Measurements from ENCODE around the gene MYLK. TPM values are rescaled to one million over a fixed set of nuclear protein-coding genes. Genes with fewer than 3 reads are reported as not detected.

Gene MYLK
- total and polyA plus RNA-seq, 2 of the 4 experiments (the other 2 are of a cell fraction): 299 to 484 TPM

DNA sequence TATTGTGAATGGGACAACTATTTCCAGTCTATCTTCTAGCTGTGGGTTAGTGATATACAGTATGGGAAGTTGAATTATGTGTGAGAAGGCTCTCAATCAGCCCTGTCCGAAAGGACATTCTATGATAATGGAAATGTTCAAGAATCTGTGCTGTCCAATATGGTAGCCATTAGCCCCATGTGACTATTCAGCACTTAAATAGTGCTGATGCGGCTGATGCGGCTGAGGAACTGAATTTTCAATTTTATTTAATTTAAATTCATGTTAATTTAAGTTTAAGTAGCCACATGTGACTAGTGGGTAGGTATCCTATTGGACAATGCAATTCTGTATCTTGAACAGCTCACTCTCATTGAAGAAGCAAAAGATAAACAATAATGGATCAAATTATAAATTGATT, 98.5 kb downstream of the MYLK start:
- Histone ChIP-seq H3K9ac (ENCODE audit: low read depth, low read length) (no peak overlapping the region), H2AFZ (replicated peaks; ENCODE audit: low read length, poor library complexity) (no peak overlapping the region), H3K4me2 (ENCODE audit: low read depth, low read length) (no peak overlapping the region), H2BK15ac (ENCODE audit: low read depth, low read length) (no peak overlapping the region; the same call in 1 of the 3 replicates), H3K36me3 (ENCODE audit: control insufficient read depth, insufficient read depth, low read length) (peaks cover 32% of the 10 kb centered on the region), H2BK5ac (ENCODE audit: low read depth, low read length, poor library complexity, severe bottlenecking) (peak overlapping the region; percentile 90), H3K14ac (replicated peaks; ENCODE audit: low read depth, low read length) (no peak overlapping the region; the same call in 1 of the 2 replicates), H3K27ac (ENCODE audit: insufficient read depth, low read length) (no peak overlapping the region), H3K4ac (ENCODE audit: low read depth, low read length) (peak overlapping the region; percentile 88; the same call in 1 of the 2 replicates), H2BK20ac (ENCODE audit: low read depth, low read length) (peak overlapping the region; percentile 69; the same call in 1 of the 2 replicates), H2BK120ac (ENCODE audit: low read depth, low read length) (peak overlapping the region; percentile 77), H3K18ac (ENCODE audit: low read depth, low read length) (peak overlapping the region; percentile 95; the same call in 1 of the 2 replicates), H4K91ac (ENCODE audit: insufficient read depth, low read depth, low read length) (no peak overlapping the region), H3K27me3 (ENCODE audit: control insufficient read depth, insufficient read depth, low read length) (no peaks in the 10 kb centered on the region), H4K5ac (ENCODE audit: low read depth, low read length) (no peak overlapping the region), H3K4me1 (ENCODE audit: control insufficient read depth, insufficient read depth, low read length) (peaks cover 41% of the 10 kb centered on the region), H4K20me1 (ENCODE audit: insufficient read depth, low read length) (peaks cover 7% of the 10 kb centered on the region; the same call in 1 of the 2 replicates), H3K56ac (ENCODE audit: extremely low read depth, insufficient read depth, low read length) (no peak overlapping the region), H3K4me3 (ENCODE audit: insufficient read depth, low read depth, low read length) (no peak overlapping the region), H2AK5ac (ENCODE audit: low read depth, low read length) (no peak overlapping the region), H3K79me1 (ENCODE audit: low read depth in 1 of 2, low read length in 2 of 2) (peaks cover 36 to 69% of the 10 kb centered on the region in 2 experiments), H3K9me3 (ENCODE audit: control insufficient read depth, insufficient read depth, low read length) (no peaks in the 10 kb centered on the region), H3K23ac (ENCODE audit: low read depth, low read length) (no peak overlapping the region), H3K9me1 (ENCODE audit: insufficient read depth, low read length) (peaks cover 38% of the 10 kb centered on the region), H2AK9ac (replicated peaks; ENCODE audit: low read depth, low read length, poor library complexity) (no peak overlapping the region), H4K8ac (ENCODE audit: low read depth in 2 of 2, low read length in 2 of 2) (peak overlapping the region in 1 of 2 experiments; percentile 83; a peak in 2 of 4 replicates)
- TF ChIP-seq MAFK (IDR thresholded peaks at IDR 0.05; ENCODE audit: low read depth, low read length) (peak; percentile 35; the same call in 1 of the 2 replicates), BHLHE40 (IDR thresholded peaks at IDR 0.05; ENCODE audit: low read depth, low read length) (no peak)
- DNase-seq: no peak
- no CpG with 5 or more reads among the region's 3 CpGs for WGBS, 2 experiments (ENCODE audit: extremely low coverage in 2 of 2, insufficient read length in 1 of 2)
- ATAC-seq (ENCODE audit: low read depth): no peak
- no TSS peak for BruUV-seq (replicated peaks)
- intact Hi-C loops (cut with micrococcal nuclease): no loop called here
- POLR2A ChIA-PET (ENCODE audit: unreplicated experiment): no interaction called here
- dilution Hi-C loops (cut with HindIII; ENCODE audit: low sequenced_read_pairs, unreplicated experiment): no loop called here
- in situ Hi-C loops (cut with MboI; ENCODE audit: low sequenced_read_pairs): no loop called here
- CTCF ChIA-PET: no interaction called here

Data from IMR-90 (cell line).